Upper lobe of left lung (tissue), 4 donors: Measurements from ENCODE around the gene IKZF2.

ENCODE experiments used
- CTCF ChIP-seq, 6 experiments: fragments of 450-650 bp in 4 of 6; fragments of 200-600 bp in 2 of 6; sonication (generic) in 2 of 6; IDR thresholded peaks; one replicate each; pipeline ENCODE4 v1.5.1; 2016 to 2019; ENCODE audit warnings: antibody characterized with exemption in 6 of 6
- POLR2A ChIP-seq, 4 donors: fragments of 450-650 bp; IDR thresholded peaks; one replicate each; pipeline ENCODE4 v1.5.1; 2016 to 2017; ENCODE audit warnings: antibody characterized with exemption in 4 of 4, mild to moderate bottlenecking in 2 of 4

- TF ChIP-seq POLR2A (IDR thresholded peaks at IDR 0.05) (no peak), CTCF (IDR thresholded peaks at IDR 0.05) (no peak)
Measured at GRCh38 chr2:213086571-213086970, 64.8 kb downstream of the IKZF2 start.
